ENCODE measurements around the gene EPHA3. TPM values are rescaled to one million over a fixed set of nuclear protein-coding genes. Genes with fewer than 3 reads are reported as not detected.

The EPHA3 gene
- total and polyA plus RNA-seq, 9 of the 15 experiments (the other 6 are each of a cell fraction or from before 2014, with no cell fraction given), result not detected

- TF ChIP-seq ARID3B (CRISPR knock-in tag; IDR thresholded peaks at IDR 0.05; ENCODE audit: borderline replicate concordance), result no peak
- no peak for TF ChIP-seq POLR3A (IDR thresholded peaks at IDR 0.05; ENCODE audit: borderline replicate concordance, extremely low read depth, insufficient read depth, insufficient read length)
- TF ChIP-seq LEF1 (IDR thresholded peaks at IDR 0.05), result no peak
- no peak for TF ChIP-seq ILF3 (IDR thresholded peaks at IDR 0.05; ENCODE audit: borderline replicate concordance)
- TF ChIP-seq ZNF184 (CRISPR knock-in tag; IDR thresholded peaks at IDR 0.05), result no peak
Observed at GRCh38 chr3:89212619-89213018, 105.2 kb downstream of the EPHA3 start (continued).

DNA sequence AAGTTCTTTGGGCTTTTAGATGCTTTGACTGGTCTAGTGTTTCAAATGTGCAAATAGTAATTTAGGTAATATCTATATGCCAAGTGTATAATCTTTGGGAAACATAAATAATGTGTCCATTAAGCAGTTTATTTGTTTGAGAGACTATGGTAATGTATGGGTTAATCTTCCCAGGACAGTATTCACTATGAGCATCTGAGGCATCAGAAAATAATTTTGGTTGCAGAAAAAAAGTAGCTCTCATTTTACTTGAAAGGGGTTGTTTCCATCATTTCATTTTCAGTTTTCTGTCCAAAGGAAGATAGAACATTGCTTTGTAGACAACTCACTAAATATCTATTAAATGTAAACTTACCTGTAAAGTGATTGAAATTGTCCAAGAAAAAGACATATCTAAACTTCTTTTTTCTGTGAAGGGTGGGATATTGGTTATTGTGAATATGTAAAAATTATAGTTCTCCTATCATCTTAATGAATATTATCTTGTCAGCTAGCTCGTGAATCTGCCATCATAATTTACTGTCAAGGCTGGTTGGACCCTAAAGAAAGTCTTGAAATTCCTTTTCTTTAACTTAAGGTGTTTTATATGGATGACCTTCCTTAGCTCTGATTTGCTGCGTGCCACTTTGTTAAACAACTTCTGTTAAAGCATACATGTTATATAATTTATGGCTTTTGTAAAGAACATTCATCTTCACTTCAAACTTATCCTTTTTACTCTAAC is 108.8 kb downstream of the EPHA3 start:
- Histone ChIP-seq H3K79me2 (ENCODE audit: control insufficient read depth, insufficient read depth, low read length) (no peaks in the 10 kb centered on the region), H3K9ac (ENCODE audit: insufficient read depth in 1 of 2, low read depth in 2 of 2, low read length in 2 of 2) (no peak overlapping the region), H3K27ac (ENCODE audit: extremely low read depth, low read depth, low read length) (no peak overlapping the region), H3K36me3 (ENCODE audit: control insufficient read depth, insufficient read depth, low read length) (no peaks in the 10 kb centered on the region), H3K27me3 (ENCODE audit: control insufficient read depth in 2 of 2, insufficient read depth in 2 of 2, low read length in 2 of 2) (no peaks in the 10 kb centered on the region), H3K4me1 (replicated peaks in 1 of 2; ENCODE audit: control insufficient read depth in 2 of 2, insufficient read depth in 2 of 2, low read length in 2 of 2) (no peaks in the 10 kb centered on the region), H3K4me2 (ENCODE audit: insufficient read depth, low read length) (no peak overlapping the region), H3K4me3 (no peak overlapping the region), H3K9me1 (ENCODE audit: control insufficient read depth, insufficient read depth, low read length) (no peaks in the 10 kb centered on the region), H4K20me1 (replicated peaks; ENCODE audit: control insufficient read depth, insufficient read depth, low read length) (no peaks in the 10 kb centered on the region), H2AFZ (ENCODE audit: low read depth, low read length) (no peak overlapping the region), H3K9me3 (replicated peaks; ENCODE audit: control insufficient read depth, insufficient read depth, low read depth, low read length) (no peaks in the 10 kb centered on the region)
- 0% methylated on average over 2 of the region's 2 CpGs for WGBS (ENCODE audit: insufficient coverage, low coverage, missing lambda C conversion rate)
- no peak for ATAC-seq
- no TSS peak for BruUV-seq (replicated peaks)
- in situ Hi-C loops (cut with MboI) (no loop called here), intact Hi-C loops (cut with micrococcal nuclease) (no loop called here)
- ChIA-PET POLR2A (no interaction called here), CTCF (ENCODE audit: low intra/inter-chr PET ratio) (no interaction called here)
- no peak for FAIRE-seq
- TF ChIP-seq EP300 (IDR thresholded peaks at IDR 0.05; ENCODE audit: low read length) (no peak), PURB (CRISPR knock-in tag; IDR thresholded peaks at IDR 0.05; ENCODE audit: low read depth) (no peak), BCL6 (CRISPR knock-in tag; IDR thresholded peaks at IDR 0.05) (no peak), ZNF445 (CRISPR knock-in tag; IDR thresholded peaks at IDR 0.05; ENCODE audit: low read depth) (no peak), PYGO2 (tag; IDR thresholded peaks at IDR 0.05) (no peak), ZNF280B (CRISPR knock-in tag; IDR thresholded peaks at IDR 0.05) (no peak), HNRNPL (IDR thresholded peaks at IDR 0.05; ENCODE audit: low read depth, low read length) (no peak), ELF2 (CRISPR knock-in tag; IDR thresholded peaks at IDR 0.05) (no peak), FOXA3 (CRISPR knock-in tag; conservative IDR thresholded peaks at IDR 0.05 in 1 of 2, IDR thresholded peaks at IDR 0.05 in 1 of 2) (no peak), HIVEP1 (CRISPR knock-in tag; IDR thresholded peaks at IDR 0.05) (no peak)
- no peak for DNase-seq (ENCODE audit: extremely low read depth in 1 of 4, low spot score in 3 of 4)

Measured in K562 (cell line).